ENCODE data around the gene GATA3. TPM values are rescaled to one million over a fixed set of nuclear protein-coding genes. Genes with fewer than 3 reads are reported as not detected.

GATA3 gene
- total RNA-seq, 2 donors from 2014 or later = 7.6 to 10.9 TPM

DNA sequence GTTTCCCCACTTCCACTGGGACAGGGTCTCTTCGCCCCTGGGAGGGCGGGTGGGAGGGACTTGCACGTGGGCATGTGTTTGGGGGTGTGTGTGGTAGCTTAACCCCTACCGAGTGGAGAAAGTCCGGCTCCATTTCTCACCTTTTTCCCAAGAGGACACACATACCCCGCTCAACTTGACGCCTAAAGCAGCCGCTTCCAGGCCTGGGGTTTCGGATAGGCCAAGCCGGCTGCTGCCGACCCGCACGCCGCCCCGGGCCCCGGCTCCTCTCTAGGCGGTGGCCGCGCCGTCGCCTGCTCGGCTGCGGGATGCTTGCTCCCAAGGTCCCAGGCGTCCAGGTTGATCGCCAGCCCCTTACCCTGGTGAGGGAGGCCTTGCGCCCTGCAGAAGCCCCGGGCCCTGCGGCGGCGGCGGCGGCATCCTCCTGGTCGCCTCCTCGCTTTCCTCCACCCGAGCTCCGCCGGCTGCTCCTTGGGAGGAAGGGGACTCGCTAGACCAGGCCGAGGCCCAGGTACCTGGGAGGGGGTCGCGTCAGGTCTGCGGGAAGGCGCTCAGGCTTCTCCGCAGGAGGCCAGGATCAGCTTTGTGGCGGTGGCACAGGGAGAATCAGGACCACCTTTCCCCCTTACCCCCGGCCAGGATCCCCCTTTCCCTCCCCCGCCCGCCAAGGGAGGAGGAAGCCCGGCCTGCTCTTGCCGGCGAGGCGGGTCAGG, 3.2 kb upstream of the GATA3 start:
- H3K36me3 Mint-ChIP-seq = no peaks in the 10 kb centered on the region
- H3K9me3 Mint-ChIP-seq = no peaks in the 10 kb centered on the region
- H3K4me1 Mint-ChIP-seq (ENCODE audit: low read depth in 2 of 2) = peaks cover 34 to 48% of the 10 kb centered on the region in 2 donors
- H3K27ac Mint-ChIP-seq = no peak overlapping the region
- no peak for DNase-seq (ENCODE audit: low spot score)
- ATAC-seq = no peak
- H3K4me3 Mint-ChIP-seq = no peak overlapping the region
- H3K27me3 Mint-ChIP-seq = peaks cover 37 to 40% of the 10 kb centered on the region in 2 donors

DNA sequence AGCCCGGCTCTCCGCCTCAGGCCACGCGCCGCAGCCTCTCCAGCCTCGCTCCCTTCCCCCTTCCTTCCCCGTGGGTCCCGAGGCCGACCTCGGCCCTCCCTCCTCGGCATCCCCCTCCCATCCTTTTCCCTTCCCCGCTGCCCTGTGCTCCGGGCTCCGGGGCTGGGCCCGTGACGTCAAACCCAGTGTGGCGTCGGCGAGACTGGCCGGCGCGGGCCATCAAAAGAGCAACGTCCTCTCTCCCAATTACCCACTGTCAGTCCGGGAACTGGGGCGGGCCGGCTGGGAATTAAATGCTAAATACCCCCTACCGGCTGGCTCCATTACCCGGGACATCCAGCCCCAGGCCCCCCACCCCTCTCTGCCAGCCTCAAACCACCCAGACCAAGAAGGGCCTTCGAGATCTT, 2.6 kb upstream of the GATA3 start:
- no peak for DNase-seq (ENCODE audit: low spot score)
- peak overlapping the region in 1 of 2 donors; percentile 60 for H3K27ac Mint-ChIP-seq
- H3K27me3 Mint-ChIP-seq = peaks cover 34% of the 10 kb centered on the region in 2 donors
- H3K4me3 Mint-ChIP-seq = peak overlapping the region; percentile 98
- H3K4me1 Mint-ChIP-seq (ENCODE audit: low read depth in 2 of 2) = peaks cover 36 to 48% of the 10 kb centered on the region in 2 donors
- H3K9me3 Mint-ChIP-seq = no peaks in the 10 kb centered on the region
- no peaks in the 10 kb centered on the region for H3K36me3 Mint-ChIP-seq
- no peak for ATAC-seq

DNA sequence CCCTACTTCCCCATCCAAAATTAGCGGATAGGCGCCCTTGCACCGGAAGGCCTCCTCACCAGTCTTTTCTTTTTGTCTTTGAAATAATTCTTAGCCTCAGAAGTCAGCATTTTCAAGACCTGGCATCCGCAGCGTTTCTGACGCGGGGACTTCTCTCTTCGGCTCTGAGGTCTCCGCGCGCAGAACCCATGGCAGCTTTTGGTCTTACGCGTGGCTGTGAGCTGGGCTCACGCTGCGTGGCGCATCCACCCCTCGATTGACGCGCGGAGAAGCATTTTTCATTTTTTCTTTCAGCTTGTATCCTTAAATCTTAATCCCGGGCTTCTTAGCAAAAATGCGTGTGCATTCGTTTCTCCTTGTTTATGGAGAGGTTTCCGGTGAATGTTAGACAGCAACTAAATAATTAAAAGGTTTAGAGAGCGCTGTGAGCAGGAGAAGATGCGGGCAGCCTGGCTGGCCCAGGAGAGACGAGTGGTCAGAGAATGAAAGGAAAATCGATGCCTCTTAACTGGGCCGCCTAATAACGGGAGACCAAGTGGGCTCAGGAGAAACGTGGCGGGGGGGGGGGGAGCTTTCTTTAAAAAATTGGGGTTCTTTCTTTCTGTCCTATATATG, 2.0 kb upstream of the GATA3 start:
- ATAC-seq = no peak
- no peaks in the 10 kb centered on the region for H3K9me3 Mint-ChIP-seq
- H3K4me3 Mint-ChIP-seq = peak overlapping the region; percentile 98
- H3K36me3 Mint-ChIP-seq = no peaks in the 10 kb centered on the region
- no peak for DNase-seq (ENCODE audit: low spot score)
- H3K27me3 Mint-ChIP-seq = peaks cover 28% of the 10 kb centered on the region in 2 donors
- peak overlapping the region; percentile 84 to 99 for H3K27ac Mint-ChIP-seq
- H3K4me1 Mint-ChIP-seq (ENCODE audit: low read depth in 2 of 2) = peaks cover 40 to 48% of the 10 kb centered on the region in 2 donors

- Mint-ChIP-seq H3K4me3 (peak overlapping the region; percentile 98), H3K27me3 (peaks cover 23% of the 10 kb centered on the region in 2 donors), H3K9me3 (no peaks in the 10 kb centered on the region), H3K27ac (peak overlapping the region; percentile 84 to 99), H3K4me1 (ENCODE audit: low read depth in 2 of 2) (peaks cover 45 to 46% of the 10 kb centered on the region in 2 donors), H3K36me3 (no peaks in the 10 kb centered on the region)
- ATAC-seq = no peak
- DNase-seq (ENCODE audit: low spot score) = no peak
Measured at GRCh38 chr10:8052956-8053445, 1.5 kb upstream of the GATA3 start.

GRCh38 chr10:8053446-8054243, 843 bp upstream of the GATA3 start:
- no peaks in the 10 kb centered on the region for H3K36me3 Mint-ChIP-seq
- ATAC-seq (peak; percentile 83 to 87), DNase-seq (ENCODE audit: low spot score) (peak; percentile 93)
- no peaks in the 10 kb centered on the region for H3K9me3 Mint-ChIP-seq
- H3K27me3 Mint-ChIP-seq = peaks cover 18 to 21% of the 10 kb centered on the region in 2 donors
- peak overlapping the region; percentile 84 to 99 for H3K27ac Mint-ChIP-seq
- peak overlapping the region; percentile 98 for H3K4me3 Mint-ChIP-seq
- peaks cover 42 to 44% of the 10 kb centered on the region in 2 donors for H3K4me1 Mint-ChIP-seq (ENCODE audit: low read depth in 2 of 2)

GRCh38 chr10:8054244-8054493, 319 bp upstream of the GATA3 start:
- H3K4me1 Mint-ChIP-seq (ENCODE audit: low read depth in 2 of 2) = peaks cover 41 to 43% of the 10 kb centered on the region in 2 donors
- no peak for ATAC-seq
- H3K4me3 Mint-ChIP-seq = peak overlapping the region; percentile 98
- peaks cover 15% of the 10 kb centered on the region in 2 donors for H3K27me3 Mint-ChIP-seq
- DNase-seq (ENCODE audit: low spot score) = no peak
- no peaks in the 10 kb centered on the region for H3K36me3 Mint-ChIP-seq
- H3K27ac Mint-ChIP-seq = peak overlapping the region; percentile 84 to 99
- H3K9me3 Mint-ChIP-seq = no peaks in the 10 kb centered on the region

DNA sequence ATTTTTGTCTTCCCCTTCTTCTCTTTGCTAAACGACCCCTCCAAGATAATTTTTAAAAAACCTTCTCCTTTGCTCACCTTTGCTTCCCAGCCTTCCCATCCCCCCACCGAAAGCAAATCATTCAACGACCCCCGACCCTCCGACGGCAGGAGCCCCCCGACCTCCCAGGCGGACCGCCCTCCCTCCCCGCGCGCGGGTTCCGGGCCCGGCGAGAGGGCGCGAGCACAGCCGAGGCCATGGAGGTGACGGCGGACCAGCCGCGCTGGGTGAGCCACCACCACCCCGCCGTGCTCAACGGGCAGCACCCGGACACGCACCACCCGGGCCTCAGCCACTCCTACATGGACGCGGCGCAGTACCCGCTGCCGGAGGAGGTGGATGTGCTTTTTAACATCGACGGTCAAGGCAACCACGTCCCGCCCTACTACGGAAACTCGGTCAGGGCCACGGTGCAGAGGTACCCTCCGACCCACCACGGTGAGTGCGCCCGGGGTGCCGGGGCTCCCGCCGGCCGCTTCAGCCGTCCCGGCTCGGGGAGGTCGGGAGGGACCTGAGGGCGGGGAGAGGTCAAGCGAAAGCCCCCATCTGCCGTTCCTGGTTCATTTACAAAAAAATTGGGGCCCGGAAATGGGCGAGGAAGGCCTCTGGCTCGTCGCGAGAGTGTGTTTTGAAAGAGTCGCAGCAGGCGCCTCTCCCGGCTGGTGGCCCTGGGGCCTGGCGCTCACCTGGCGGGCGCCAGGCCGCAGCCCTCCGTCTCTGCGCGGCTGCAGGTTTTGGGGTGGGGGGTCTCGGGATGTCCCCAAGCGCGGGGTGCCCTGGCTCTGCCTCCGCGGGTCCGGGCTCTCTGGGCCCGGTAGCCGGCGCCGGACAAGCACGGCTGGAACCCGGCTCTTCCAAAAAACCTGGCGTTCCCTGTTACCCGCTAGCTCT, 1.2 kb downstream of the GATA3 start:
- Mint-ChIP-seq H3K4me3 (peak overlapping the region; percentile 98), H3K27ac (peak overlapping the region; percentile 93 to 99), H3K36me3 (no peaks in the 10 kb centered on the region), H3K27me3 (peaks cover 13 to 15% of the 10 kb centered on the region in 2 donors), H3K4me1 (ENCODE audit: low read depth in 2 of 2) (peaks cover 51 to 58% of the 10 kb centered on the region in 2 donors), H3K9me3 (no peaks in the 10 kb centered on the region)
- peak; percentile 16 to 39 for ATAC-seq
- DNase-seq (ENCODE audit: low spot score) = peak; percentile 77

DNA sequence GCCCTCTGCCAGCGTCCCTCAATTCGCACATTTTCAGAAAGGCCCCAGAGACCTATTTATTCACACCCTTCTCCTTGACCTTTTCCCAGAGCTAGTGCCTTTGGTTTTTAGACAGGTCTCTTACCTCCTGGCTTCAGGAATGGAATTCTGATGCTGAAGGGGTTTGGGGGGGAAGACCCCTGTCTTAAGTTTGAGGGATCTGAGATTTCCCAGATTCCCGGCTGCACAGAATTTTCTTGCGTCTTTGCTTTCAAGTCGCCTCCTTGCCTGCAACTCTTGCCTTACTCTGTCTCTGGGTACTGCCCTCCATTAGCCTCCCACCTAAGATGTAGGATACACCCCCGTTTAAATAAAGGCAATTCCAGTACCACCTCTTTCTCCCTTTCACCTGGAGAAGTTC, 1.9 kb downstream of the GATA3 start:
- Mint-ChIP-seq H3K27me3 (peaks cover 13 to 15% of the 10 kb centered on the region in 2 donors), H3K4me1 (ENCODE audit: low read depth in 2 of 2) (peaks cover 58 to 65% of the 10 kb centered on the region in 2 donors)
- DNase-seq (ENCODE audit: low spot score) = no peak

GRCh38 chr10:8056871-8057331, 2.4 kb downstream of the GATA3 start:
- Mint-ChIP-seq H3K27me3 (peaks cover 13 to 14% of the 10 kb centered on the region in 2 donors), H3K36me3 (no peaks in the 10 kb centered on the region), H3K27ac (peak overlapping the region; percentile 93 to 99), H3K9me3 (no peaks in the 10 kb centered on the region), H3K4me3 (peak overlapping the region; percentile 98), H3K4me1 (ENCODE audit: low read depth in 2 of 2) (peaks cover 61 to 69% of the 10 kb centered on the region in 2 donors)
- peak; percentile 1 to 16 for ATAC-seq
- DNase-seq (ENCODE audit: low spot score) = no peak

More for the DNA sequence above, 1.9 kb downstream of the GATA3 start:
- Mint-ChIP-seq H3K27ac (peak overlapping the region; percentile 93 to 99), H3K4me3 (peak overlapping the region; percentile 98), H3K36me3 (no peaks in the 10 kb centered on the region), H3K9me3 (no peaks in the 10 kb centered on the region)
- no peak for ATAC-seq

DNA sequence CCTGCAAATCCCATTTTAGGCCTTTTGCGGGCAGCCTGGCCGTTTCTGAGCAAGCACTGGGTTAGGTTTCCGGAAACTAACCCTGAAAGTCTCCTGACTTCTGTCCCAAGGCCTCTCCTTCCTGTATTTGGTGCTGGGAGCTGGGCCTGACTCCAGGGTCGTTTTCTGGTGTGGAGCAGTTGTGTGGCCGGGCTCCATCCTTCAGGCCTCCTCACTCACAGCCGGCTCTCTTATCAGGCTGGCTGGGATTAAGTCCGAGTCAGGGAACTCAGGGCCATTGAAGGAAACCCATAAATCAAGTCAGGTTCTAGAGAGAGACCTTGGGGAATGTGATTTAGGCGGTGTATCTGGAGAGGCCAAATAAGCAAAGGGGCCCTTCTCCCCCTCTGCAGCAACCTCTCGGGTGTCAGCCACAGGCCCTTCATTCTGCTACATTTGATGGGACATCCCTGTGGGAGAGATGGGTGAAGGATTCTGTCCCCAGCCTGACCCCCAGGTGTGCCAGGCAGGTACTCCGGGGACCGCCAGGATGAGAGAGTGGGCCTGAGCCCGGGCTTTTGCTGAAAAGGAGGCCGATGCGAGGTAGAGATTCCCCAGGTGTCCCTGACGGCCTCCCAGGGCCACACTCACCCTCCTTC, 3.3 kb downstream of the GATA3 start:
- peak overlapping the region; percentile 98 for H3K4me3 Mint-ChIP-seq
- no peaks in the 10 kb centered on the region for H3K9me3 Mint-ChIP-seq
- H3K4me1 Mint-ChIP-seq (ENCODE audit: low read depth in 2 of 2) = peaks cover 62 to 69% of the 10 kb centered on the region in 2 donors
- ATAC-seq (no peak), DNase-seq (ENCODE audit: low spot score) (no peak)
- peaks cover 5 to 6% of the 10 kb centered on the region in 2 donors for H3K27me3 Mint-ChIP-seq
- H3K36me3 Mint-ChIP-seq = no peaks in the 10 kb centered on the region
- peak overlapping the region; percentile 93 to 99 for H3K27ac Mint-ChIP-seq

DNA sequence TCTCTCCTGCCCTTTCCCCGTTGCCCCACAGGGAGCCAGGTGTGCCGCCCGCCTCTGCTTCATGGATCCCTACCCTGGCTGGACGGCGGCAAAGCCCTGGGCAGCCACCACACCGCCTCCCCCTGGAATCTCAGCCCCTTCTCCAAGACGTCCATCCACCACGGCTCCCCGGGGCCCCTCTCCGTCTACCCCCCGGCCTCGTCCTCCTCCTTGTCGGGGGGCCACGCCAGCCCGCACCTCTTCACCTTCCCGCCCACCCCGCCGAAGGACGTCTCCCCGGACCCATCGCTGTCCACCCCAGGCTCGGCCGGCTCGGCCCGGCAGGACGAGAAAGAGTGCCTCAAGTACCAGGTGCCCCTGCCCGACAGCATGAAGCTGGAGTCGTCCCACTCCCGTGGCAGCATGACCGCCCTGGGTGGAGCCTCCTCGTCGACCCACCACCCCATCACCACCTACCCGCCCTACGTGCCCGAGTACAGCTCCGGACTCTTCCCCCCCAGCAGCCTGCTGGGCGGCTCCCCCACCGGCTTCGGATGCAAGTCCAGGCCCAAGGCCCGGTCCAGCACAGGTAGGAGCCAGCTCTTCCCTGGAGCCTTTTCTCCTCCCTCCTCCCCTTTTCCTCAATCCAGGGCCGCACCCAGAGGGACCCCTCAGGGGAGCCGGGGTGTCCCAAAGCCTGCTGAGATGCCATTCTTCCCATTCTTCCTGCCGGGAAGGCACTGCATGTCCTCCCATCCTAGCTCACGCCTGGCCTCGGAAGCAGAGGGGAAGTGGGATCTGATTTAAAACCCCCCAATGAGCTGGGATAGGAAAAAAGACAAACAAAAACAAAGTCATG, 4.0 kb downstream of the GATA3 start:
- DNase-seq (ENCODE audit: low spot score) = no peak
- Mint-ChIP-seq H3K27me3 (no peaks in the 10 kb centered on the region), H3K36me3 (peaks cover 5% of the 10 kb centered on the region), H3K9me3 (no peaks in the 10 kb centered on the region), H3K4me1 (ENCODE audit: low read depth in 2 of 2) (peaks cover 65 to 71% of the 10 kb centered on the region in 2 donors), H3K27ac (peak overlapping the region; percentile 88 to 91), H3K4me3 (peak overlapping the region; percentile 70)
- no peak for ATAC-seq
